ENCODE results near the gene ATP5MG.
"Not testable (repeated sequence)": the region's sequence is repeated elsewhere in the genome, so short reads cannot be mapped to it uniquely, and the experiment has no call there.

Gene ATP5MG, protein sequence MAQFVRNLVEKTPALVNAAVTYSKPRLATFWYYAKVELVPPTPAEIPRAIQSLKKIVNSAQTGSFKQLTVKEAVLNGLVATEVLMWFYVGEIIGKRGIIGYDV

DNA sequence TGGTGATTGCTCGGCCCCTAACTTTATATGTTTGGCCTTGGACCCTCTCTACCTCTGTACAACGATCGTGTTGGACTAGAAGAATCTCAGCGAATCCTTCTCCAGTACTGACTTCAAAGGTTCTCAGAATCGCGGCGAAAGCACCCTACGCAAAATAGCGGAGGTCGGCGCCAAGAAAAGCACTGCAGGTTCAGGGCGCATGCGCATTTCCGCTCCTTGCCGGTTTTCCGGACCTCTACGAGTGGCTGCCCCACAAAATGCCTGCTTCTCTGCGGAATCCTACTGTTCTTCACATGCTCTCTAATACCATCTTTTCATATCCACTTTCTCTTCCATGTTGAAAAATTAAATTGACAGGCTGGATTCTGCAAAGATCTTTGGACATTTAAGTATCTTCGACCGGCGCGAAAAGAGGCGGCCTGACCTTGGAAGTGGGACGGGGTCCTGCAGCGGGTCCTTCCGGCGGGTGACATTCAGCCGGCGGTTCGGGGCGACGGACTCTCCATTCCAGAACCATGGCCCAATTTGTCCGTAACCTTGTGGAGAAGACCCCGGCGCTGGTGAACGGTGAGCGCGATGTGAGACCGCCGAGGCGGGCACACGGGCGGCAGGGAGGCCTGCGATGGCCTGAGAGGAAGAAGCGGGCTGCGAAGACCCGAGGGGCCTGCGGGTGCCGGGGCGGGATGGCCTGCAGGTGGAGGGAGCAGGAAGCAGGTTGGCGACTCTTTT, at the start of gene ATP5MG:
Gene ATP5MG, plus strand, starts transcription at position 456 of the 729 bp plus-strand sequence. Its CDS starts 60 bp downstream, at position 516.
- DNase-seq: peak; percentile 83

GRCh38 chr11:118353084-118353710, 48.2 kb upstream of the ATP5MG start:
- peak; percentile 13 for DNase-seq

- no peak for DNase-seq
Measured at GRCh38 chr11:118358071-118358470, 43.3 kb upstream of the ATP5MG start.

DNA sequence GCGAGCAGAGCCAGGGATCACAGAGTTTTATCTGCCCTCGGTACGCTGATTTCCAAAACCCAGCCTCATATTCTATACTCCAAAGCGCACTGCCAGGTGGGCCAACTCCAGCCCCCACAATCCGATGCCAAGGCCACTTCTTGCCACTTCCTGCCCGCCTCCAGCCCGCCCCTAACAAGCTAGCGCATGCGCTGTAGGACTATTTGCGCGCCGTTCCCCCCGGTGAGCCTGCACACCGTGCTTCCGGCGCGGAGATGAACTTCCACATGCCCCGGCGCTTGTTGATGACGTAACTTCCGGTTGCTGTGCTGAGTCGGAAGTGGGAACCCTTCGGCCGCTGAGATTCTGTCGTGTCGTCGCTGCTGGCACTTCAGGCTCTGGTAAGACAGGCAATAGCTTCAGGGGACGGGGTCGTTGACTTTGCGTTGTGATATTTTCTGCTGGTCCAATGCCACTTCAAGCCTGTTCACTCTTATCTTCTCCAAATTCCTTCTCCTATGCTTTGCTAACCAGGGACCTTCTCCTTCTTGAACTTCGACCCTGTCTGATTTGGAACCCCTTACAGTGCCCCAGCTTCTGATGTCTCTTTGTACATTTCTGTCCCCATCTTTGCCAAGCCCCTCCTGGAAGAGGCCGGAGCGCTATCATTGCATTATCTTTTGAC, 42.0 kb upstream of the ATP5MG start, which contains the start of gene UBE4A:
Gene UBE4A, plus strand, starts transcription at position 306 of the 664 bp plus-strand sequence. CDS start 5,481 bp downstream, outside the sequence.
- DNase-seq: peak; percentile 89

DNA sequence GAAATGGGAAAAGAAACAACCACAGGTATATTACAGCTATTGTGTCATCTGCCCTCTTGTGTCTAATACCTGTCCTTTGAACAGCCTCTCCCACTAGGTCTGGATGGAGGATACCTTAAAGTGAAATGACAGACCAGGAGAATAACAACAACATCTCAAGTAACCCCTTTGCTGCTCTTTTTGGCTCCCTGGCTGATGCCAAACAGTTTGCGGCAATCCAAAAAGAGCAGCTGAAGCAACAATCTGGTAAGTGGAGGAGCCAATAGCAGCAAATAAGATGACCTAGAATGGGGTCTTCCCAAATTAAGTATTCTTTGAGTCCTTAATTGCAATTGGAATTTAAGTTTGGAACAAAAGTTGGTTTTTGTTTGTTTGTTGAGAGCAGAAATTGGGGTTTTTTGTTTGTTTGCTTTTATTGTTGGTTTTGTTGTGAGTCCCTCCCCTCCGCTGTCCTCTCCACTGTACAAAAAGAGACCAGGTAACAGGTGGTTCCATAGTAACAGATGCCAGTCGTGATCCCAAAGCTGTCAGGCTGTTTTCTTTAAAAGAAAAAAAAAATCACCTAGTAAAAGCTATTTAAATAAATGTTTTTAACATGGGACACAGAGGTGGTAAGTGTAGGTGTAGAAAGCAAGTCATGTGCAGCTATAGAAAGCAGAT, 36.3 kb upstream of the ATP5MG start:
- no peak for DNase-seq

- DNase-seq: no peak
Measured at GRCh38 chr11:118366287-118366686, 35.1 kb upstream of the ATP5MG start.

- DNase-seq: no peak
Measured at GRCh38 chr11:118370774-118371173, 30.6 kb upstream of the ATP5MG start.

- DNase-seq: no peak
Measured at GRCh38 chr11:118373263-118373662, 28.1 kb upstream of the ATP5MG start.

DNA sequence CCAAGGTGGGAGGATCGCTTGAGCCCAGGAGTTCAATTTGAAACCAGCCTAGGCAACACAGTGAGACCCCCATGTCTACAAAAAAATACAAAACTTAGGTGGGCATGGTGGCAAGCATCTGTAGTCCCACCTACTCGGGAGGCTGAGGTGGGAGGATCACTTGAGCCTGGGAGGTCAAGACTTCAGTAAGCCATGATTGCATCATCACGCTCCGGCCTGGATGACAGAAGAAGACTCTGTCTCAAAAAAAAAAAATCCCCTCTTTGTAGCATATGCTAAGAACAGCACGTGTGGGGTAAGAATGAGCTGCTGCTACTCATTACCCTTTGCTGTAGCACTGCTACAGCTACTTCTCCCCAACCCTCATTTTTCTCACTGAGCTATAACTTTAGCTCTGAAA, 27.5 kb upstream of the ATP5MG start:
- no peak for DNase-seq

DNA sequence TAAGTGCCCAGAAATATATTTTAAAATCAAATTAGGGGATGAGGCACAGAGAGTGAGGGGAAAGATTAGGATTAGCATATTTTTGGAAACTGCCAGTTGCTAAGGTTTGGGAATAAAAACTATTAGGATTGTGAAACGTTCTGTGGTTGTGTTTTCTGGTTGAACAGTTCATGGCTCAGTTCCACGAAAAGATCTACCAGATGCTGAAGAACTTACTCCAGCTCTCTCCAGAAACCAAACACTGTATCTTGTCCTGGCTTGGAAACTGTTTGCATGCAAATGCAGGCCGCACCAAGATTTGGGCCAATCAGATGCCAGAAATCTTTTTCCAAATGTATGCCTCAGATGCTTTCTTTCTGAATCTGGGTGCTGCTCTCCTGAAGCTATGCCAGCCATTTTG, 26.7 kb upstream of the ATP5MG start:
- DNase-seq: no peak

DNA sequence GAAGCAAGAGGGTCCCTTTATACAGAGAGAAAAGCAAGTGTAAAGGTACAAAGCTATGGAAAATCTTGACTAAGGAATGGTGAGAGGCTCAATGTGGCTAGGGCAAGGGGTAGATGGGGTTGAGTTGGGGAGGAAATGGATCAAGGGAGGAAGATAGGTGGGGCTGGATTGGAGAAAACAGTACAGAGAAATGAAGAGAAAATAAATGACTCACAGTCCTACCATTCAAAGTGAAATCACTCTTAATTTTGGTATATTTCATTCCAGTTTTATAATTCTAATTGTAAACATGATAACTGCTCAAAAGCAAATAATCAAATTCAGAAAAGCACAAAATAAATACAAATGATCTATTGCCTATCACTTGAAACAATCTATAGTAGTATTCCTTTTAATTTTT, 25.4 kb upstream of the ATP5MG start:
- DNase-seq: no peak

DNA sequence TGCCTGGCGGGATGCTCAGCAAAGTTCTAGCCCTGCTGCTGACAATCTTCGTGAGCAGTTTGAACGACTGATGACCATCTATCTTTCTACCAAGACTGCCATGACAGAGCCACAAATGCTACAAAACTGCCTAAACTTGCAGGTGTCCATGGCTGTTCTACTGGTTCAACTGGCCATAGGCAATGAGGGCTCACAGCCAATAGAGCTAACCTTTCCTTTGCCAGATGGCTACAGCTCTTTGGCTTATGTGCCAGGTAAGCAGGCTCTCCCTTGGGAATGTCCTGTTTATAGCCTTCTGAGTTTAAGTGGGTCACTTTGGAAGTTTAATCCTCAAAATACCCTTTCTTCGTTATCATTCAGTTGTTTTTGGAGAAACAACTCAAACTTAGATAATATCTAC, 21.9 kb upstream of the ATP5MG start:
- DNase-seq: no peak

DNA sequence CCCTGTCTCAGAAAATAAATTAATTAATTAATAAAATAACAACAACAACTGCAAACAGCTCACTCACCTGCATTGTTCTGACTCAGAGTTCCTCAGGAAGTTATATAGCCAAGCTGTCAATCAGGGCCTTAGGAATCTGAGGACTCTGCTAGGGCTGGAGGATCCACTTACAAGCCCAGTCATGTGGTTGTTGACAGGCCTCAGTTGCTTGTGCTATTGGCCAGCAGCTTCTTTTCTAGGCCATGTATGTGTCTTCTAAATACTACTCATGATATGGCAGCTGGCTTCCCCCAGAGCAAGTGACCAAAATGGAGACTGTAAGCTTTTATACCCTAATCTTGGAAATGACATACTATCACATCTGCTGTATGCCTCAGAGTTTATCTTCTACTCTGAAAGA, 20.8 kb upstream of the ATP5MG start:
- no peak for DNase-seq

DNA sequence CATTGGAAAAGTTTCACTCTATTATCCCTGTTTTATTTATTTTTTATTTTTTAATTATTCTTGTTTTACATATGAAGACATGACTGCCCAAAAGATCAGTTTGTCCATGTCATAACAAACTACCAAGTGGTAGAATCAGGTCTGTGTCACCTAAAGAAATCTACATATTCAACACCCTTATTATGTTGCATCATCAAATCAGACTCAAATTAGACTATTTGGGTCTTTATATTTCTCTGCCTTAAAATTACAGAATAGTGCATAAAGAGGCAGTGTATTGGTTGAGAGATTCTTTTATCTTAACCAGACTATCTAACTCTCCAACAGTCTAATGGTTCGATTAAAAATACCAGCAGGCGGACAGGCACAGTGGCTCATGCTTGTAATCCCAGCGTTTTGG, 18.5 kb upstream of the ATP5MG start:
- DNase-seq: no peak

- DNase-seq: no peak
Measured at GRCh38 chr11:118383657-118384056, 17.7 kb upstream of the ATP5MG start.

GRCh38 chr11:118396097-118396501, 5.3 kb upstream of the ATP5MG start:
- DNase-seq: no peak

- no peak for DNase-seq
Measured at GRCh38 chr11:118397448-118397847, 4.0 kb upstream of the ATP5MG start.

- no peak for DNase-seq
Measured at GRCh38 chr11:118398791-118399559, 2.4 kb upstream of the ATP5MG start.

GRCh38 chr11:118401880-118402590, 629 bp downstream of the ATP5MG start:
- peak; percentile 68 for DNase-seq

- DNase-seq: not testable (repeated sequence)
Measured at GRCh38 chr11:118402594-118402993, 1.2 kb downstream of the ATP5MG start.

GRCh38 chr11:118406599-118407166, 5.3 kb downstream of the ATP5MG start:
- DNase-seq: no peak

All from amniotic stem cell (primary cell).